ENCODE measurements around the gene DYNC2LI1. TPM values are rescaled to one million over a fixed set of nuclear protein-coding genes. Genes with fewer than 3 reads are reported as not detected.
"Not testable (repeated sequence)": the region's sequence is repeated elsewhere in the genome, so short reads cannot be mapped to it uniquely, and the experiment has no call there.

The DYNC2LI1 gene
- polyA plus RNA-seq: 5.6 TPM

- H3K4me1 Mint-ChIP-seq: peaks cover 11 to 12% (median 11%) of the 10 kb centered on the region in 3 donors
- H3K27ac Mint-ChIP-seq: peak within 1 kb of the TSS; percentile 43 to 97 (median 93)
- no peaks in the 10 kb centered on the region for H3K27me3 Mint-ChIP-seq
- peak within 1 kb of the TSS; percentile 97 to 100 (median 98) for H3K4me3 Mint-ChIP-seq
- peaks cover 5% of the 10 kb centered on the region for H3K36me3 Mint-ChIP-seq
- H3K9me3 Mint-ChIP-seq: no peaks in the 10 kb centered on the region
These were observed at the start of gene DYNC2LI1 for GRCh38 chr2:43773876-43774613. Gene DYNC2LI1 (plus strand): TSS chr2:43774039. CDS start chr2:43774139, 100 bp downstream.

- Mint-ChIP-seq H3K4me3 (no peak overlapping the region), H3K27me3 (peaks cover 2% of the 10 kb centered on the region), H3K4me1 (no peaks in the 10 kb centered on the region), H3K9me3 (no peaks in the 10 kb centered on the region), H3K36me3 (no peaks in the 10 kb centered on the region), H3K27ac (no peak overlapping the region)
These were observed 48.9 kb upstream of the DYNC2LI1 start for GRCh38 chr2:43724728-43725526.

GRCh38 chr2:43725711-43726246 lies 48.1 kb upstream of the DYNC2LI1 start:
- H3K4me1 Mint-ChIP-seq: no peaks in the 10 kb centered on the region
- H3K4me3 Mint-ChIP-seq: no peak overlapping the region
- H3K27me3 Mint-ChIP-seq: peaks cover 2% of the 10 kb centered on the region
- no peaks in the 10 kb centered on the region for H3K36me3 Mint-ChIP-seq
- H3K27ac Mint-ChIP-seq: no peak overlapping the region
- H3K9me3 Mint-ChIP-seq: no peaks in the 10 kb centered on the region

- H3K4me1 Mint-ChIP-seq, H3K27me3 Mint-ChIP-seq, H3K4me3 Mint-ChIP-seq, H3K9me3 Mint-ChIP-seq, H3K36me3 Mint-ChIP-seq: not testable (repeated sequence)
- H3K27ac Mint-ChIP-seq: peak overlapping the region in 1 of 3 donors; percentile 45
These were observed 46.7 kb upstream of the DYNC2LI1 start for GRCh38 chr2:43726961-43727633.

- H3K27ac Mint-ChIP-seq: peak overlapping the region in 1 of 3 donors; percentile 45
These were observed 46.2 kb upstream of the DYNC2LI1 start for GRCh38 chr2:43727634-43728014.

GRCh38 chr2:43729491-43730174 lies 44.2 kb upstream of the DYNC2LI1 start:
- Mint-ChIP-seq H3K9me3 (peaks cover 0 to 1% (median 0%) of the 10 kb centered on the region in 3 donors), H3K36me3 (no peaks in the 10 kb centered on the region), H3K4me3 (no peak overlapping the region)

More at GRCh38 chr2:43727634-43728014, 46.2 kb upstream of the DYNC2LI1 start:
- H3K9me3 Mint-ChIP-seq: no peaks in the 10 kb centered on the region
- no peaks in the 10 kb centered on the region for H3K36me3 Mint-ChIP-seq
- H3K4me1 Mint-ChIP-seq: no peaks in the 10 kb centered on the region
- no peak overlapping the region for H3K4me3 Mint-ChIP-seq
- H3K27me3 Mint-ChIP-seq: peaks cover 2% of the 10 kb centered on the region

GRCh38 chr2:43731211-43731610 lies 42.6 kb upstream of the DYNC2LI1 start:
- Mint-ChIP-seq H3K4me1 (no peaks in the 10 kb centered on the region), H3K4me3 (no peak overlapping the region), H3K9me3 (peaks cover 0 to 1% (median 0%) of the 10 kb centered on the region in 3 donors), H3K27ac (no peak overlapping the region), H3K36me3 (no peaks in the 10 kb centered on the region), H3K27me3 (peaks cover 3% of the 10 kb centered on the region)

More at GRCh38 chr2:43729491-43730174, 44.2 kb upstream of the DYNC2LI1 start:
- H3K27me3 Mint-ChIP-seq: peaks cover 4% of the 10 kb centered on the region
- no peaks in the 10 kb centered on the region for H3K4me1 Mint-ChIP-seq
- no peak overlapping the region for H3K27ac Mint-ChIP-seq

GRCh38 chr2:43736637-43737036 lies 37.2 kb upstream of the DYNC2LI1 start:
- Mint-ChIP-seq H3K4me3 (no peak overlapping the region), H3K4me1 (no peaks in the 10 kb centered on the region), H3K9me3 (peaks cover 0 to 1% (median 0%) of the 10 kb centered on the region in 3 donors), H3K36me3 (no peaks in the 10 kb centered on the region), H3K27me3 (peaks cover 10% of the 10 kb centered on the region), H3K27ac (no peak overlapping the region)

- Mint-ChIP-seq H3K27me3 (peaks cover 10% of the 10 kb centered on the region), H3K27ac (no peak overlapping the region), H3K36me3 (no peaks in the 10 kb centered on the region), H3K4me3 (no peak overlapping the region), H3K4me1 (no peaks in the 10 kb centered on the region), H3K9me3 (peaks cover 0 to 1% (median 0%) of the 10 kb centered on the region in 3 donors)
These were observed 36.6 kb upstream of the DYNC2LI1 start for GRCh38 chr2:43737097-43737854.

GRCh38 chr2:43737855-43738254 lies 36.0 kb upstream of the DYNC2LI1 start:
- Mint-ChIP-seq H3K4me3 (no peak overlapping the region), H3K27ac (no peak overlapping the region), H3K36me3 (no peaks in the 10 kb centered on the region), H3K4me1 (no peaks in the 10 kb centered on the region), H3K27me3 (peaks cover 10% of the 10 kb centered on the region), H3K9me3 (peaks cover 0 to 1% (median 0%) of the 10 kb centered on the region in 3 donors)

GRCh38 chr2:43738257-43738656 lies 35.6 kb upstream of the DYNC2LI1 start:
- Mint-ChIP-seq H3K27ac (no peak overlapping the region), H3K4me1 (no peaks in the 10 kb centered on the region), H3K4me3 (no peak overlapping the region), H3K27me3 (peaks cover 10% of the 10 kb centered on the region), H3K36me3 (no peaks in the 10 kb centered on the region), H3K9me3 (peaks cover 0 to 1% (median 0%) of the 10 kb centered on the region in 3 donors)

GRCh38 chr2:43743706-43744105 lies 30.1 kb upstream of the DYNC2LI1 start:
- Mint-ChIP-seq H3K36me3 (no peaks in the 10 kb centered on the region), H3K9me3 (no peaks in the 10 kb centered on the region), H3K27ac (no peak overlapping the region), H3K27me3 (peaks cover 7% of the 10 kb centered on the region), H3K4me3 (no peak overlapping the region), H3K4me1 (no peaks in the 10 kb centered on the region)

- H3K4me1 Mint-ChIP-seq: no peaks in the 10 kb centered on the region
- H3K9me3 Mint-ChIP-seq: no peaks in the 10 kb centered on the region
- H3K27me3 Mint-ChIP-seq: peaks cover 7% of the 10 kb centered on the region
- no peak overlapping the region for H3K27ac Mint-ChIP-seq
- no peaks in the 10 kb centered on the region for H3K36me3 Mint-ChIP-seq
- H3K4me3 Mint-ChIP-seq: no peak overlapping the region
These were observed 28.4 kb upstream of the DYNC2LI1 start for GRCh38 chr2:43745457-43745856.

- Mint-ChIP-seq H3K27me3 (peaks cover 2% of the 10 kb centered on the region), H3K36me3 (no peaks in the 10 kb centered on the region), H3K4me3 (no peak overlapping the region), H3K9me3 (no peaks in the 10 kb centered on the region), H3K27ac (no peak overlapping the region), H3K4me1 (no peaks in the 10 kb centered on the region)
These were observed 25.5 kb upstream of the DYNC2LI1 start for GRCh38 chr2:43748333-43748732.

All from IgD-negative memory B cell (primary cell).